ENCODE measurements around the gene PLXDC2.

PLXDC2 gene

DNA sequence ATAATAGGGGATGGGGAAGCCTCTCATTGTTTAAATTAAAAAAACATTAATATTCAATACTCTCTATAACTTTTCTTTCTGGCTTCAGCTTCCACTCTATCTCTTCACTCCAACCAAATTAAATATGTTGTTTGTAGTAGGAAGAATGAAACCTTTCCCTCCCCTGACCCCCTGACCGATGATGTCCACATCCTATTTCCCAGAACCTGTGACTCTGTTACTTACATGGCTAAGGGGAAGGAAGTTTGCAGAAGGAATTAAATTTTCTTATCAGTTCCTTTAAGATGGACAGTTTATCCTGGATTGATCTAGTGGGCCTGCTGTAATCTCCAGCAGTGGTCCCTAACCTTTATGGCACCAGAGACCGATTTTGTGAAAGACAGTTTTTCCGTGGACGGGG lies 130.0 kb downstream of the PLXDC2 start:
- DNase-seq = no peak

DNA sequence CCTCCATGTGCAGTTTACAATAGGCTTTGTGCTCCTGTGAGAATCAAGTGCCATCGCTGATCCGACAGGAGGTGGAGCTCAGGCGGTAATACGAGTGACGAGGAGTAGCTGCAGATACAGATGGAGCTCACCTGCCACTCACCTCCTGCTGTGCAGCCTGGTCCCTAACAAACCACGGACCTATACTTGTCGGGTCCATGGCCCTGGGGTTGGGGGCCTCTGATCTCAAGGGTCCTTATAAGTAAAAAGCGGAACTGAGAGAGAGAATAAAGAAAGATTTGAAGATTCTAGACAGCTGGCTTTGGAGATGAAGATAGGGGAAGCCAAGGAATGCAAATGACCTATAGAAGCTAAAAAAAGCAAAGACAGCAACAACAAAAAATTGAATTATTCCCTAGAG lies 130.6 kb downstream of the PLXDC2 start:
- no peak for DNase-seq

DNA sequence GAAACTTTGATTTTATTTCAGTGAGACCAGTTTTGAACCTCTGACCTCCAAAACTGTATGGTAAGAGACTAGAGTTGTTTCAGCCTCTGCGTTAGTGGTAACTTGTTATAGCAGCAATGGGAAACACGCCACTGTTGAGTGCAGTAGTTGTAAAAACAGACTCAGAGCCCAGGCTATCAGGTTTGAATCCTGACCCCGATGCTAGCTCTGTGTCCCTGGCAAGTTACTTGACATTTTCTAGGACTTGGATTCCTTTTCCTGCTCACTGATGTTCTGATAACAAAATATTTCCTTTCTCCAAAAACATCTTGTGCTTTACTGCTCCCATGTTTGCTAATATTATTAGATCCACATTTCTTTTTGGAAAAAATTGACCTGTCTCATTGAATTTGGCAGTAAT lies 131.0 kb downstream of the PLXDC2 start:
- DNase-seq = no peak

DNA sequence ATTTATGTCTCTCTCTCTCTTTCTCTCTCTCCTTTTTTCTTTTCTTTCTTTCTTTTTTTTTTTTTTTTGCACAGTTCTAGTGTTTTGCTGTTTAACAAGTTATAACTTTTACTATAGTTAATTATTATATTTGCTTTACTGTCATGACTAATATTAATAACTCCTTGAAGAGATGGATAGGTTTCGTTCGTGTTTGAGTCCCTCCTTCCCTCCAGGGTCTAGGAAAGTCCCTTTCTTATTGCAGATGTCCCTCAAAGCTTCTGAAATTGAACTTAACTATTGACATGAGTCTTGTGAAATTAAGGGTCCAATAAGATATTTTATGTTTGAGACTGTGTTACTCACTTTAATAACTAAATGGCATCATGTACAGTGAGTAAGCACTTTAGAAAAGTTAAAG lies 131.4 kb downstream of the PLXDC2 start:
- DNase-seq = no peak

- DNase-seq = no peak
Observed at GRCh38 chr10:19952224-19953010, 136.2 kb downstream of the PLXDC2 start.

DNA sequence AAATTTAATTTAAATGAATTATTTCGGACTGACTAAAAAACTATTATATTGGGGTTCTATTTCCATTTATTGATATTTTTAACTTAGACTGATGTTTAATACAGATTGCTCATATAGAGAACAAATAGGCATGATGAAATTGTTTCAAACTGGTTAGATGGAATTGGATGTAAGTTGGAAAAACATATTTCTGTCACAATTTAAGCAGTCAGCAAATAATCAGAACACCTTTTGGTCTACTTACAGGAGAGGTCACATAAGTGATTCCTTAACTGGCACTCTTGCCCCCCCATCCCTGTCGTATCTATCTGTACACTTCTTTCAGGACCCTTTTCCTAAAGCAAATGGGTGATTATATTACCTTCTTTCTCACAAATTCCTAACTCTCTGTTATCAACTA lies 138.4 kb downstream of the PLXDC2 start:
- DNase-seq = no peak

DNA sequence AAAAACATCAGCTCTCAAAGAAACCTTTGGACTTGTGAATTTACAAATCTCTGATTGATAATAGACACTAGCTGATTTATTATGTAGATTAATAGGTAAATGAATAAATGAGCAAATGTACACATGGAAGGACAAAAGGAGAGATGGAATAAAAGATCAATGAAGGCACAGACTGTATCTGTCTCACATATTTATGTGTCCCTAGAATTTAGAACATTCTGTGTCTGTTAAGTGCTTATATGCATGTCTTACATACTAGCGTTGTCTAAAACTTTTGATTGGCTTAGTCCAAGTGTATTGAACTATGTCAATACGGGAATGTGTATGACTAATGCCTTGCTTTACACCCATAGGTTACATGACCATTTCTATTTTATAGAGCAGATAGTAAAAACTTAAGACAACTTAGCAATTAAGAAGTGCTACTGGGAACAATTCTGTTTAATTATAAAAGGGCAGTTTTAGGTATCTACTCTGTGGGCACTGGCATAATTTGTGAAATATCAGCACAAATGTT lies 140.3 kb downstream of the PLXDC2 start:
- DNase-seq = no peak

GRCh38 chr10:19958787-19959186 lies 142.6 kb downstream of the PLXDC2 start:
- DNase-seq = no peak

- no peak for DNase-seq
Observed at GRCh38 chr10:19961076-19962053, 145.1 kb downstream of the PLXDC2 start.

DNA sequence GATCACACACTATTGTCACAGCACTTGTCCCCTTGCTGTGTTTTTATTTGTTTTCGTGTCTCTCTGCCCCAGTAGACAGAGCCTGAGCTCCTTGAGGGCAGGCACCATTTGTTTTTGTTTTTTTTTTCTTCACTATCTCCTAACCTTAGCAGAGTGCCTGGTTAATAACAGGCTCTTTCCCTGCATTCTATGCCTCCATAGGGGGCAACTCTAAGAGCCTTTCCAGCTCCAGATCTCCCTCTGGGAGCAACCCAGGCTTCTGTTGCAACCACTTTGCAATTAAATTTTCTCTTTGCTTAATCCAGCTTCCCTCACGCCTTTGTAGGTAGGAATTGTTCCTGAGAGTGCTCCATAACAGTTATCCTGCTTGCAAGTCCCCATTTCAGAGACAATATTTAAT lies 148.4 kb downstream of the PLXDC2 start:
- no peak for DNase-seq

DNA sequence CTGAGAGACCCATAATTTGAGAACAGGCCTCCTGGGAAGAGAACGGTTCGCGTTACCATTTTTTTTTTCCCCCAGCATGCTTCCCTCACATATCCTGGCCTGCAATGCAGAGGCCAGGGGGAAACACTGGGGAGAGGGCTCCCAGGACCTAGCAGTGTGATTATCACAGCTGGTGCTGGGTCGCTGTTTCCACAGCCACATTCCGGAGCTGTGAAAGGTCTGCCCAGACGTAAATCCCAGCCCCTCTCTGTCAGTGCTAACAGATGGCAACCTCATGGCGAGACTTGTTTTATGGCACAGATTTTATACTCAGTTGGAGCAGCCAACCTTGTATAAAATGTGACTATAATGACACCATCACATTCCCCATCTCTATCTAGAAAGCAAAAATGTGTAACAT lies 150.5 kb downstream of the PLXDC2 start:
- DNase-seq = no peak

DNA sequence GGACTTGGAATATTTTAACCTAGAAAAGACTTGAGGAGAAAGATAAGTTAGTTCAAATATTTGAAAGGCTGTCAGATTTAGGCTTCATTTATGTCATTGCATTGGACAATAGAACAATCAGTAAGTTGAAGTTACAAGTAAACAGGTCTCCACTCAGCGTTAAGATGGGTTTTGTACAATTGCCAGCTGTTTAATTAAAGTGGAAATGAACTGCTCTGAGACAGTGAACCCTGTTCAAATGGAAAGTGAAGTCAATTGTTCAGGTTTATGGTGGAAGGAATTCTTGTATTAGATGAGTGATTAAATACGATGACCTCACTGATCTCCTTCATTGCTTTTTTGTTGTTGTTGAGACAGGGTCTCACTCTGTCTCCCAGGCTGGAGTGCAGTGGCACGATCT lies 151.7 kb downstream of the PLXDC2 start:
- no peak for DNase-seq

DNA sequence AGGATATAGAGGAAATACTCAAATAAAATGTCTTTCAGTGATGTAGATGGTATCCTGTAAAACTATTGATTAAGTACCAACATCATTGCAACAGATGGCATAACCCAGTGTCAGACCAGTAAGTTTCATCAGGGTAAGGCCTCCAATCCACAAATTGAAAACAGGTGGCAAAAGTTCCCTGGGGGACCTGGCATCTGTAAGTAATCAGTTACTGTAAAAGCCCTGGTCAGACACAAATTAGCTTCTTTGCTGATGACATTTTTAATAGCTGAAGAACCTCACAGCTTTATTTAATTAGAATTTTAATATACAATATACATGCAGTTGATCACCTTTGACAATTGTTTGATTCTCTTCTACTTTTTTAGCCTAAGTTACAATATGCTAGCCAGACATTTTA lies 152.5 kb downstream of the PLXDC2 start:
- DNase-seq = no peak

DNA sequence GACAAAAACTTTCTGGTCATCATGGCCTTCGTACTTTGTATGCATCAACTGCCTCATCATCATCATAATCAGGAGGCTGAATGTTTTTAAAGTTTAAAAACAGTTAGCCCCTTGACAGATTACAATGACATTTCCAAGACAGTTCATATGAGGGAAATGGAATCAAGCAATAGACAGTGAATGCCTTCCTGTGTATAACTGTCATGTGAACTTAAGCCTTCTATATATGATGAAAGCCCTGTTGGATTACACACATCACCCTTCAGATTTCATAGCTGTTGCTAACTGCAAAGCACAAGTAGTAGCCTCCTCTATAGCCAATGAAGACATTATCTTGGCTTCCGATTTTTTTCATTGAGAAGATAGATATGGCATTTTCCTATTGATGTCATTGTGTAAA lies 154.0 kb downstream of the PLXDC2 start:
- DNase-seq = no peak

GRCh38 chr10:19970717-19971116 lies 154.5 kb downstream of the PLXDC2 start:
- DNase-seq = no peak

DNA sequence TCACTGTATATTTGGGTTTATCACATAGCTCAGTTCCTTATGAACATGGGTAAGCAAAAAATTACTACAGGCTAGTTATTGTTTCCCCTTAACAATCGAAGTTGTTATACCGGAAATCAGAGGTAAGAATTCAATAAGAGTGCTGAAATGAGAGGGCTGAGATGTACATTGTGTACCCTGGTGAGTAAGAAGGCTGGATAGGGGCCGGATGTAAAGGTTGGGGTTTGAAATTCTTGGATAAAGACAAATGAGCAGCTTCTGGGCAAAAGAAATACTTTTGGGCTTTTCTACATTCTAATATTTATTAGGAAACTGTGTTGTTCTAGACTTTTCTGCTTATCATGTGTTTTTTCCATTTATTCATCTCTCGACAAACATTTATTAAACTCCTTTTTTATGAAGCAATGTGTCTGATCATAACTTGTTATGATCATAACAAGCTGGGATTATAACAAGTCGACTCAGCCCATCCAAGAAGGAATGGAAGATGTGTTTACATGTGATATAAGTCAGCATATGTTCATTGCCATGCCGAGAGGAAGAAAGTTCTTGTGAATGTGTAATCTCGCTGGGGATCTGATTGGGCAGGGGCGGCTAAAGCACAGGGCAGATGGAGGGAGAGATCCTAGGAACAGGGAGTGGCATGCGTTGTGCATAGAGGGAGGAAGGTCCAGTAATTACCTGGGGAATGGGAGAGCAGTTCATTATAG lies 155.3 kb downstream of the PLXDC2 start:
- no peak for DNase-seq

- DNase-seq = no peak
Observed at GRCh38 chr10:19974138-19974537, 157.9 kb downstream of the PLXDC2 start.

GRCh38 chr10:19974554-19974953 lies 158.3 kb downstream of the PLXDC2 start:
- no peak for DNase-seq

DNA sequence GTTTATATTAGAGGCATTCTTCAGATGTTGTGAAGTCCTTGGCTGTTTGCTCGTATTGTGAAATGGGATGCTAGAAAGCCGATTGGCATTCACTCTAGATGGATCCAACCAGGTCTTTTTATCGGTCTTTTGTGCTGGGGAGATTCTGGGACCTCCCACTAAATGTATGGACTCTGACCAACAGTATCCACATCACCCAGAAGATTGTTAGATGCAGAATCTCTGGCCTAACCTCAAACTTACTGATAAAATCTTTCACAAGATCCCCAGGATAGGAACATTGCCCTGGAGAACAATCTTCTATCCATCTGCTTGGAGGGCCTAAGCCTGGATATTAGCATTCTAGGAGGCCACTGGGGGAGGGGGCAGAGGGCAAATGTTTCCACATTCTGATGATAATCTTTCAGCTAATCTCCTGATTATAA lies 160.9 kb downstream of the PLXDC2 start:
- DNase-seq = no peak

DNA sequence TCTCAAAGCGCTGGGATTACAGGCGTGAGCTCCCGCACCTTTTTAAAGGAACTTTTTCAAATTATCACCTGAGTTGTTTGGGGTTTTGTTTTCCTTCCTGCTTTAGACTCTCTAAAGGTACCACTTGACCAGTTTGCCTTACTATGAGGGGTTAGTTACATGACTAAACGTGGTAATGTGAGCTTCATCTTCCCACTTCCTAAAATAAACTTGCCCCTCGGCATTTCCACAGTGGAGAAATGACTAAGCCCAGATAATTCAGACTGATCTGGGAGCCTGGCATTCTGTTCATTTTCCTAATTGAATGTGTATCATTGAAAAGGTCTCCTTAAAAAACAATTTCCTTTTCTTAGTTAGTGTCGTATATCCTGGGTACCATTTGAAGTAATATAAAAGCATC lies 163.4 kb downstream of the PLXDC2 start:
- no peak for DNase-seq

DNA sequence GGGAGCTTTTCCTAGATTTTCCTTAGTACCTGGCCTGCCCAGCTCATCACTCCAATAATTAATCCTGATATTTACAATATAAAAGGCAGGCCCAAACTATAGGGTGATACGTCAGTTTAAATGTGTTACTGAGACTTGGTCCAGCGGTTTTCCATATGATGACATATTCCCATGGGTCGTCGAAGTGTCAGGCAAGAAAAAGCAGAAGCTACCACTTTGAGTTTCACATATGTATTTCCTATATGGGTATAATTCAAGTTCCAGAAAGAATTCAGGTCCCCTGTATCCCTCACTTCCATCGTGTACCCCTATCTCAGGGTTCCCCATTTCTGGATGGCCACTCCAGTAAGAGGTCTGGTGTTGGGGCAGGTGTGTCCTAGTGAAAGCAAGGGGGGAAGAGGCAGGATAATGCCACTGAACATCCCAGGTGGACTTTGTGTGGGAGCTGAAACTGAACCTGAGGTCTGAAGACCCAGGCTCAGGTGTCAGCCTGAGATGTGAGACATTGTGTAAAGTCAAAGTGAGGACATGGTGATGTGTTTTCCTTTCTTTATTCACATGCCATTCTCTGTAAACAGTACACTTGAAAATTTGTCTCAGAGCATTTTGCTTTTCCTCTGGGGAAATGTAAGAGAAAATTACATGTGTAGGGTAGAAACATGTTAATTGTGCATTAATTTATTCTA lies 167.8 kb downstream of the PLXDC2 start:
- DNase-seq = no peak

GRCh38 chr10:19985745-19986144 lies 169.5 kb downstream of the PLXDC2 start:
- DNase-seq = no peak

GRCh38 chr10:19986591-19986990 lies 170.4 kb downstream of the PLXDC2 start:
- no peak for DNase-seq

All from activated CD4-positive, alpha-beta T cell treated with anti-CD3 and anti-CD28 coated beads, Interleukin-2, amount 50 U/mL, for 16 hours (primary cell).